HG02610 (cell line): ENCODE results near the gene FBXO40.

Experiments used
- ATAC-seq: cut with Tn5 transposase; IDR thresholded peaks from one replicate; pipeline ENCODE4 v1.9.1; 2021; ENCODE audit warnings: mild to moderate bottlenecking, moderate library complexity; ENCODE audit not compliant: unreplicated experiment

The FBXO40 gene

DNA sequence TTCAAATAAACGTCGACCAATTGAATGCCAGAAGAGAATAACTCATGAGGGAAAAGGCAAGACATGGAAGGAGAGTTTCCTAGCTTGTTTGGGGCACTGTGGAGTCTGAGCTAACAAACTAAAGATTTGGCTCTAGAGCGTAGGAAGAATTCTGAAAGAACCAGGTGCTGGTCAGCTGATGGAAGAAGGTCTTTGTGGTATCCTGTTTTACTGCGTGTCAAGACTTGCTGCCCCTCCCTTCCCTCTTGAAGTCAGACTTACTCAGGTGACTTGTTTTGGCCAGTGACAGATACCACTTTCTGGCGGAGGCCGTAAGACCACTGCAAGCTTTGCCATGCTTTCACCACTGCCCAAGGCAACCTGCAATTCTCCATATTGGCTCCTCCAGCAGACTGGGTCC lies 68.2 kb downstream of the FBXO40 start:
- no peak for ATAC-seq

DNA sequence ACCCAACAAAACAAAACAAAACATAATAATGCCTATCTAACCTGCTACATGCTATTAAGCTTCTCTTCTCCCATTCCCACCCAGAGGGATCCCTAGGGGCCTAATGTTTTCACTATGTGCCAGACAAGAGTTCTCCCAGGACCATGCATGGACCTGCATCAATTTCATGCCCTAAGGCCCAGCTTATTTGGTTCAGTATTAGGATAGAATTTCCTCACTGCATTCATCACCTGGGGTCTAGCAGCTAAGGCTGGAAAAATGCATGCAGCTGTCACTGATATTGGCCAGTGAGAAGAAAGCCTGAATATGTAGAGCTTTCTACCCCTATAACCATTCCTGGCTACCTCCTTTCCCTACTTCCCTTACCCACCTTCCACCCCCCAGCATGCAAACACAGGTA lies 69.6 kb downstream of the FBXO40 start:
- ATAC-seq, result no peak

DNA sequence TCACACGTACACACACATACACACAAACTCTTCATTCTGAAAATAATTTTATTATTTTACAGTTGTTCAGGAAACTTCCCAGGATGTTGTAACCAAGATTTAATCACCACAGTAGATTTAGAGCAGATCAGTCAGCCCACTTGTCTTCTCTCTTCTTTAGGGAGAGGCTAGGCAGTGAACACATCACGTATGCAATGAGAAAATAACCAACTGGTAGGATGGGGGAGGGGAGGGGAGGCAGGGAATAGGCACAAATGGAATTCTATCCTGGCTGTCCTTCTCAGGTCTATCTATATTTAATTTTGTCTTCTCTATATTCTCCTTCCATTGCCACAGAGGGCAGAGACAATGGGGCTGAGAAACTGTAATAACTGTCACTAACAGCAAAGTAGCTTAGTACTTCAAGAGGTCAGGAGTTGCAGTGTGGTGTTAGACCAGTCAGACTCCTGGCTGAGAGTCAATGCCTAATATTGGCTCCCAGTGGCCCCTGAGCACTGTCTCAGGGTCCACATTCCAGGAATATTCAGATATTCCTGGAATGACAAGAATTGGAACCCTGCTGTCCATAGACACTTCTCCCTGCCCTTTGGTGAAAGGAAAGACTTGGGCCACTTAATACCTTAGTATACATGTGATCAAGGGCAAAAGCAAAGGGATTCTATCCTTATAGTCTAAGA lies 70.1 kb downstream of the FBXO40 start:
- ATAC-seq, result no peak

DNA sequence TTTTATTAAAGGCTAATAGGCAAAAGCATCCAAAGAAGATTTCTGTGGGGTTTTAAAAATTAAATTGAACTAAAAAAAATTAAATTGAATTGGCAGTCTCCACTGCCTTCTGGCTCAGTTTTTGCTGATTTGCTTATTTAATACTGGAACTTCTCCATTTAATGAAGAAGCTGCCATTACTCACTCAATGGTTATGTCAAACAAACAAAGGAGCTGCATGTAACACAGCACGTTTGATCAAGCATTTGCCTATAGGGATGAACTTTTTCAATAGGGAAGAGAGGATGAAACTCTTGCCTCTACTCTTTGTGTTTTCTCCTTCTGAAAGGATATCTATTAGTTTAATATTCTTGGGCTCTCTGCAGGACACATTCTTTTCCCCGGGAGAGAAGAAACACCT lies 72.3 kb downstream of the FBXO40 start:
- no peak for ATAC-seq

DNA sequence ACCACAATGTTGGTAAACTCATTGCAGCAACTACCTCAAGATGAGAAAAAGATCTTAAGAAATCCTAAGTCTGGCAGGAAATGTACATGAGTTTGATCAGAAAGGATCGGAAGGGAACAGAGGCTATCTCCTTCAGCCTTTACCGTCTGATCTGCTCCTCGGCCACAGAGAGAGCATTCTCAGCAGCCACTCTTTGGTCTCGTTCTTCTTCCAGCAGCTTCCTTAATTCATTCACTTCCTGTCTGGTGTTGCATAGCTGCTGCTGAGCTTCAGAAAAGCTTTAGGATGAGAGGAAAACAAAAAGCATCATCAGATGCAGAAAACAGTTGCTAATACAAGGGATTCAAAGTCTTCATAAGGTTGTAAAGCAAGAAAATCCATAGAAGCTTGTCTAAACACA lies 74.2 kb downstream of the FBXO40 start:
- no peak for ATAC-seq

DNA sequence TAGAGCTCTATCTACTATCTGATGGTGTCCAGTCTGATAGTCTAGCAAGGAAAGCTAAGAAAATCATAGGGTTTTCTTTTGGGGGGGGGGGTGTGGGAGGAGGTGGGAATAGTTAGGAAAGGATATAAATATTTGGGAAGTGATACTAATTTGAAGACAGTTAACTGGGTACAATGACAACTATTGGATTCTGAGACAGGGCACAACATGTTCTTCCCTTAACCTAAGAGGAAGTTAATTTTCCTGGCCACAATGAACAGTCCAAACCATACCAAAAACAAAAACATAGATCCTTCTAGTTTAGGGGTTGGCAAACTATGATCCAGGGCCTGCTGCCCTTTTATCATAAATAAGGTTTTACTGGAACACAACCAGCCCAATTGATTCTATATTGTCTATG lies 77.5 kb downstream of the FBXO40 start:
- ATAC-seq, result no peak

DNA sequence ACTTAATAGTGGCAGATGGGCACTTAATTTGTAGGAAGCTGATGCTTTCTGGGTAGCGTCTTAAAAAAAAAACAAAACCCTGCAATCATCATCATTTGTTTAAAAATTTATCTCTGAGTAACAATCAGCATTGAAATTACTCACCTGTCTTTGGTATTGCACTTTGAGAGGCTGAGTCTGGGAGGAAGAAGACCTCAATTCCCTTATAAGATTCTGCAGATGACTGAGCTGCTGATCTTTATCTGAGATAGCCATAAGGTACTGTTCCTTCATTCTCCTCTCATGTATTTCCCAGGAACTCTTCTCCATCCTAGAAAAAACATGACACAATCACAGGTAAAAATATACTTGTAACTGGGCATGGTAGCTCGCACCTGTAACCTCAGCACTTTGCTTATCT lies 84.0 kb downstream of the FBXO40 start:
- ATAC-seq, result no peak
